Astrocyte of the cerebellum (primary cell): Measurements from ENCODE around the gene GNAZ.
A peak's percentile ranks its signal among the peaks of the same experiment; 100 is the strongest.
"Not testable (repeated sequence)": the region's sequence is repeated elsewhere in the genome, so short reads cannot be mapped to it uniquely, and the experiment has no call there.

ENCODE experiments used
- DNase-seq: peaks from one replicate; pipeline ENCODE4 v3.0.0-alpha.2; 2011; ENCODE audit warnings: low read depth
- H3K4me3 ChIP-seq: 2 replicates; pipeline ENCODE4 v1.5.1; 2011; ENCODE audit warnings: mild to moderate bottlenecking, low read depth, low read length, moderate library complexity
- in situ Hi-C: cut with HindIII; loops from 2 replicates; pipeline ENCODE4 v1.10.0; 2017; ENCODE audit warnings: low sequenced_read_pairs
- TF ChIP-seq, protein P1 (sequence below): IDR thresholded peaks from 2 replicates; pipeline ENCODE4 v1.5.1; 2012; ENCODE audit warnings: low read length, low read depth, moderate library complexity, mild to moderate bottlenecking; ENCODE audit errors: missing control alignments

The GNAZ gene

DNA sequence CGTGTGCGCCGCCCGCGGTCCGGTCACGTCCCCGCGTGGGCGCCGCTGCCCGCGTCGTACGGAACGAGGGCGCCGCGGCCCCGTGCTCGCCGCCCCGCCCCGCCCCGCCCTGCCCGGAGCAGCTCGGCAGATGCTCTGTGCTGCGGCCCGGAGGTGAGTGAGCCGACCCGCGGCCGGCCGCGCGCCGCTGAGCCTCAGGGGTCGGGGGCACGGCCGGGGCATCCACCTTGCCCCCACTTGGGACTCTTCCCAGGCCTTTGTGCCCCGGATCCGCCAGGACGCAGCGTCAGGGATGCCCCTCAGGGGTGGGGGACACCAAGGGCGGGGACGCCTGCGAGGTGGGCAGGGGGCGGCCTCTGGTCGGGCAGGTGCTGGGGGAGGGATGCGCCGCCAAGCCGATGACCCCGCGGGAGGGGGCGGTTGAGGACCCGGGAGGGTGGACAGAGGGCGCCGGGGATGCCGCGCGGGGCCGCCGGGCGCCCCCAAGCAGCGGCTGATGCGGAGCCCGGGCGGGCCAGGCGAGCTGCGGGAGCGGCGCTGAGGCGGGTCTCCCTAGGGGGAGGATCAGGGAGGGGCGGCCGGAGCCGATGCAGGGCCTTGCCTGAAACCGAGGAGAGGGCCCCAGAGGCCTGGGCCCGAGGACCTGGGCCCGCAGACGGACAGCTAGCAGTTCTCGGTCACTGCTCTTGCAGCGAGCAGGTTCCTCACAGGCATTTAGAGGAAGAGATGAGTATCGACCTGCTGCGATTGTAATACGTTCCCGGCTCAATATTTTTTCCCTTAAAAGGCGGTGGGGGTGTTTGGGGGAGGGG lies at the start of gene GNAZ:
TSS of gene GNAZ (plus strand) at position 102 of the 812 bp plus-strand sequence. CDS start 25,177 bp downstream, outside the sequence.
- DNase-seq, result no peak
- TF ChIP-seq, protein P1, sequence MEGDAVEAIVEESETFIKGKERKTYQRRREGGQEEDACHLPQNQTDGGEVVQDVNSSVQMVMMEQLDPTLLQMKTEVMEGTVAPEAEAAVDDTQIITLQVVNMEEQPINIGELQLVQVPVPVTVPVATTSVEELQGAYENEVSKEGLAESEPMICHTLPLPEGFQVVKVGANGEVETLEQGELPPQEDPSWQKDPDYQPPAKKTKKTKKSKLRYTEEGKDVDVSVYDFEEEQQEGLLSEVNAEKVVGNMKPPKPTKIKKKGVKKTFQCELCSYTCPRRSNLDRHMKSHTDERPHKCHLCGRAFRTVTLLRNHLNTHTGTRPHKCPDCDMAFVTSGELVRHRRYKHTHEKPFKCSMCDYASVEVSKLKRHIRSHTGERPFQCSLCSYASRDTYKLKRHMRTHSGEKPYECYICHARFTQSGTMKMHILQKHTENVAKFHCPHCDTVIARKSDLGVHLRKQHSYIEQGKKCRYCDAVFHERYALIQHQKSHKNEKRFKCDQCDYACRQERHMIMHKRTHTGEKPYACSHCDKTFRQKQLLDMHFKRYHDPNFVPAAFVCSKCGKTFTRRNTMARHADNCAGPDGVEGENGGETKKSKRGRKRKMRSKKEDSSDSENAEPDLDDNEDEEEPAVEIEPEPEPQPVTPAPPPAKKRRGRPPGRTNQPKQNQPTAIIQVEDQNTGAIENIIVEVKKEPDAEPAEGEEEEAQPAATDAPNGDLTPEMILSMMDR, result no peak
- peak within 1 kb of the TSS; percentile 50 for H3K4me3 ChIP-seq
- in situ Hi-C loops, result no loop called here

DNA sequence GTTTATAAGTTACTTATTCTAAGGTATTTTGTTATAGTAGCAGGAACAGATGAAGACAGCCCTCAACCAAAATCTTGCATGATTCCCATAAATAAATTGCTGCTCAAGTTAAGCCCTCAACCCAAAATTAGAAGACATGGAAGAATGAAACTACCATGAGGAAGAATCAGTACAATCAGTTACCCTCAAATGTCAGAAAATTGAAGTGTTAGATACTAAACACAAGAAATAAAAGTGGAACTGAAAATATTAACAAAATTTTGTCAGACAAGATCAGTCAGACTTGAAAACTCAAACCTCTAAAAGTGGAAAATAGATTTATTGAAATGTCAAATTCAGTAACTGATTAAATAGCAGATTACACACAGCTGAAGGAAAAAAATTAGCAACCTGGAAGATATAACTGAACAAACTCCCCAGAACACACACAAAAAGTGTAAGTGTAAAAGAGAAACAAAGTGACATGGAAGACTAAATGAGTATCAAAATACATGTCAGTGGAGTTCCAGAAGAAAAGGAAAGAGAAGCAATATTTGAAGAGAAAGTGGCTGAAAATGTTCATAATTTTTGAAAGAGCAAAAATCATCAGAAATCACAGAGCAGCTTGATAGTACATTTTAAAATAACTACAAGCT lies 49.5 kb upstream of the GNAZ start:
- in situ Hi-C loops, result no loop called here
- H3K4me3 ChIP-seq, result no peak overlapping the region
- TF ChIP-seq, protein P1, result no peak
- DNase-seq, result no peak

DNA sequence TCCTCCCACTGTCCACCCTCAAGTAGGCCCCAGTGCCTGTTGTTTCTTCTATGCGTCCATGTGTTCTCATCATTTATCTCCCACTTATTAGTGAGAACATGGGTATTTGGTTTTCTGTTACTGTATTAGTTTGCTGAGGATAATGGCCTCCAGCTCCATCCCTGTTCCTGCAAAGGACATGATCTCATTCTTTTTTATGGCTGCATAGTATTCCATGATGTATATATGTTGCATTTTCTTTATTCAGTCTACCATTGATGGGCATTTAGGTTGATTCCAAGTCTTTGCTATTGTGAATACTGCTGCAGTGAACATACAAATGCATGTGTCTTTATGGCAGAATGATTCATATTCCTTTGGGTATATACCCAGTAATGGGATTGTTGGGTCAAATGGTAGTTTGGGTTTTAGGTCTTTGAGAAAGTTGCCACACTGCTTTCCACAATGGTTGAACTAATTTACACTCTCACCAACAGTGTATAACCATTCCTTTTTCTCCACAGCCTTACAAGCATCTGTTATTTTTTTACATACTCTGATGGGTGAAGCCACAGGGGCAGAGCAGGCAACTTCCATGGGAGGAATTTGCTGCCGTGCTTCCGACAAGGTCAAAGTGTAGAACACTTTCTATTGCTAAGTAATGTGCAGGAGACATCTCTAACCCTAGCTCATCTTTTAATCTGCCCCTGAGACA lies 48.5 kb upstream of the GNAZ start:
- DNase-seq, in situ Hi-C loops, H3K4me3 ChIP-seq: not testable (repeated sequence)

DNA sequence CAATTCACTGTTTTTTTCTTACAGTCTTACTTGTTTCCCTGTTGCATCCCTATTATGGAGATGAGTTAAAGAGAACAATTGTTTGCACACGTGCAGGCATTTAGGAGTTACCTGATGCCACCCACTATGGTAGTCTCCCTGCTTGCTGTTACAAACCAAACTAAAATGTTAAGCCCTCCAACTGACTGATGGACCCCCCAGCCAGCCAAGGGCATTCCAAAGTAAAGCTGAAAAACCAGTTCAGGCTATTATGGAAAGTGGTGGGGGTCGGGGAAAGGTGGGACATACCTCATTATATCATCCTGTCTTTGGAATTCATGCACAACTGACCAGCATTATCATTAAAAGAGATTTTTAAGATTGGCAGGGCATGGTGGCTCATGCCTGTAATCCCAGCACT lies 47.0 kb upstream of the GNAZ start:
- no peak for DNase-seq
- in situ Hi-C loops, result no loop called here
- TF ChIP-seq, protein P1, result no peak
- no peak overlapping the region for H3K4me3 ChIP-seq

DNA sequence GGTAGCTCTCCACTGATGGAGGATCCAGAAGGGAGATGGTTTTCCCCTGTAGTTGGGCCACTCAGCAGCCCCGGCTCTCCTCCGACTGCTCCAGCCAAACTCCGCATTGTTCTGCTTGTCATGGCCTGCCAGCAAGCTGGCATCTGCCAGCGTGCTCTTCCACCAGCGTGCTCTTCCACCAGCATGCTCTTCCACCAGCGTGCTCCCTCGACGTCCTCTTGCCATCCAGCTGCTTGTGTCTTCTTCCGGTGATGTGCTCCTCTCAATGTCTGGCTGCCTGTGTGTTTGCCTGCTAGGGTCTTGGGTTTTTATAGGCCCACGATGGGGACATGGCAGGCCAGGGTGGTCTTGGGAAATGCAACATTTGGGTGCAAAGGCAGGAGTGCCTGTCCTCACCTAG lies 43.5 kb upstream of the GNAZ start:
- TF ChIP-seq, protein P1, result no peak
- in situ Hi-C loops, result no loop called here
- no peak for DNase-seq
- H3K4me3 ChIP-seq, result no peak overlapping the region

DNA sequence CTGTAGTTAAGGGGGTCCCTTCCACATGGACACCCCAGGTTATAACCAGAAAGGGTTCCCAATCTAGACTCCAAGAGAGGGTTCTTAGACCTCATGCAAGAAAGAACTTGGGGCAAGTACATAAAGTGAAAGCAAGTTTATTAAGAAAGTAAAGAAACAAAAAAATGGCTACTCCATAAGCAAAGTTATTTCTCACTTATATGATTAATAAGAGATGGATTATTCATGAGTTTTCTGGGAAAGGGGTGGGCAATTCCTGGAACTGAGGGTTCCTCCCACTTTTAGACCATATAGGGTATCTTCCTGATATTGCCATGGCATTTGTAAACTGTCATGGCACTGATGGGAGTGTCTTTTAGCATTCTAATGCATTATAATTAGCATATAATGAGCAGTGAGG lies 42.5 kb upstream of the GNAZ start:
- H3K4me3 ChIP-seq, in situ Hi-C loops, DNase-seq: not testable (repeated sequence)

DNA sequence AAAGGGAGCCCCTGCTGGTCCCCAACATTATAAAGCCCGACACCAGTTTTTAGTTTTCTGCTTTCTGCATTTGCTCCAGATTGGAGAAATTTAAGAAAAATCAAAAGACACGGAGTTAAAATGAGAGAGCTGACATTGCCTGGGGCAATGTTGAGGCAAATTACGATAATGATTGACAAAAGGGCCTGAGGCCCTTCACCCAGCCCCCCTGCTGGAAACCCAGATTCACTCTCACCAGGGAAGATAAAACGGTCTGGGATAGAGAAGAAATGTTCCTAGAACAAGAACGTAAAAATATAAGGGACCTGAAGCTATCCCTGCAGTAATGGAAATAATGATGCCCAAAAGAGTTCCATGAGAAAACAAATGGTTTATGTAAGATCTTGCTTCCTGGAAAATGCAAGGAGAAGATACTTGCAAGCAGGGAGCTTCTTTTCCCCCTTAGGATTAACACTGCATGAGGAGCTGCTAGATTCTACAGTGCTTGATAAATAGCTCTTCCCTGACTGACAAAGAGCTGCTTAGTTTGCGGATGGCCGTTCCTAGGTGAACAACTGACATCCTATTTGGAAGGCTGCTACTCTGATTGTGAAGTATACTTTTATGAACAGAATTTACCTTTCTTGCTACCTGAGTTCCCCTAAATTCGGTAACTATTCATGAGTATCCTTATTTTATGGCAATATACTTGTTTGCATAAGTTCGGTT lies 40.6 kb upstream of the GNAZ start:
- in situ Hi-C loops, result no loop called here
- DNase-seq, result no peak
- no peak overlapping the region for H3K4me3 ChIP-seq
- TF ChIP-seq, protein P1, result no peak
